ENCODE results near the gene BMPR1A.

The BMPR1A gene

DNA sequence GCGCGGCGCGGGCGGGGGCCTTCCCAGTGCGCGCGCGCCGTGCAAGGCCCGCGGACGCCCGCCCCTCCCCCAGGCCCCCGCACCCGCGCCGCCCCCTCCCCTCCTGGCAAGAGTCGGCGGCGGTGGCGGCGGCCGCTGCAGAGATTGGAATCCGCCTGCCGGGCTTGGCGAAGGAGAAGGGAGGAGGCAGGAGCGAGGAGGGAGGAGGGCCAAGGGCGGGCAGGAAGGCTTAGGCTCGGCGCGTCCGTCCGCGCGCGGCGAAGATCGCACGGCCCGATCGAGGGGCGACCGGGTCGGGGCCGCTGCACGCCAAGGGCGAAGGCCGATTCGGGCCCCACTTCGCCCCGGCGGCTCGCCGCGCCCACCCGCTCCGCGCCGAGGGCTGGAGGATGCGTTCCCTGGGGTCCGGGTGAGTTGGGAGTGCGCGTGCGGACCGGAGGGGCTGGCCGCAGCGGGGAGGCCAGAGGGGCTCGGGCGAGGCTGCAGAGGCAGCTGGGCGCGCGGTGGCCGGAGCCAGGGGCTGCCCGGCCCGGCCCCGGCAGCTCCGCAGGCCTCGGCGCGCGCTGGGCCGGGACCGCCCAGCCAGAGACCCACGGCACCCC is at the start of gene BMPR1A:
Gene BMPR1A, plus strand, starts transcription at position 109 of the 602 bp plus-strand sequence. CDS start 119,400 bp downstream, outside the sequence.
- Histone ChIP-seq H3K4me3 (ENCODE audit: low read length) (peak within 1 kb of the TSS; percentile 30), H3K27me3 (ENCODE audit: control insufficient read depth, low read length) (peaks cover 64% of the 10 kb centered on the region), H3K79me2 (ENCODE audit: control insufficient read depth, low read length) (no peaks in the 10 kb centered on the region), H3K4me2 (ENCODE audit: low read length) (peak within 1 kb of the TSS; percentile 37), H3K9me3 (ENCODE audit: control insufficient read depth, insufficient read depth, low read length) (no peaks in the 10 kb centered on the region), H3K4me1 (ENCODE audit: control insufficient read depth, low read length) (no peaks in the 10 kb centered on the region), H3K27ac (ENCODE audit: low read depth, low read length) (no peak within 1 kb of the TSS), H4K20me1 (ENCODE audit: control insufficient read depth, insufficient read depth, low read depth, low read length) (0 out of 2 replicates have a peak, but pooled peaks cover 3% of the 10 kb centered on the region), H3K36me3 (ENCODE audit: control insufficient read depth, low read length) (no peaks in the 10 kb centered on the region), H3K9me2 (replicated peaks; ENCODE audit: control insufficient read depth, low read length) (no peaks in the 10 kb centered on the region), H3F3A (ENCODE audit: control insufficient read depth, insufficient read depth) (0 out of 2 replicates have a peak, but pooled peaks cover 3% of the 10 kb centered on the region)
- TF ChIP-seq EZH2phosphoT487 (IDR thresholded peaks at IDR 0.05; ENCODE audit: borderline replicate concordance, low read length), result no peak
- TF ChIP-seq, protein P1, sequence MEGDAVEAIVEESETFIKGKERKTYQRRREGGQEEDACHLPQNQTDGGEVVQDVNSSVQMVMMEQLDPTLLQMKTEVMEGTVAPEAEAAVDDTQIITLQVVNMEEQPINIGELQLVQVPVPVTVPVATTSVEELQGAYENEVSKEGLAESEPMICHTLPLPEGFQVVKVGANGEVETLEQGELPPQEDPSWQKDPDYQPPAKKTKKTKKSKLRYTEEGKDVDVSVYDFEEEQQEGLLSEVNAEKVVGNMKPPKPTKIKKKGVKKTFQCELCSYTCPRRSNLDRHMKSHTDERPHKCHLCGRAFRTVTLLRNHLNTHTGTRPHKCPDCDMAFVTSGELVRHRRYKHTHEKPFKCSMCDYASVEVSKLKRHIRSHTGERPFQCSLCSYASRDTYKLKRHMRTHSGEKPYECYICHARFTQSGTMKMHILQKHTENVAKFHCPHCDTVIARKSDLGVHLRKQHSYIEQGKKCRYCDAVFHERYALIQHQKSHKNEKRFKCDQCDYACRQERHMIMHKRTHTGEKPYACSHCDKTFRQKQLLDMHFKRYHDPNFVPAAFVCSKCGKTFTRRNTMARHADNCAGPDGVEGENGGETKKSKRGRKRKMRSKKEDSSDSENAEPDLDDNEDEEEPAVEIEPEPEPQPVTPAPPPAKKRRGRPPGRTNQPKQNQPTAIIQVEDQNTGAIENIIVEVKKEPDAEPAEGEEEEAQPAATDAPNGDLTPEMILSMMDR (IDR thresholded peaks at IDR 0.05; ENCODE audit: low read depth, low read length, poor library complexity, severe bottlenecking), result no peak

DNA sequence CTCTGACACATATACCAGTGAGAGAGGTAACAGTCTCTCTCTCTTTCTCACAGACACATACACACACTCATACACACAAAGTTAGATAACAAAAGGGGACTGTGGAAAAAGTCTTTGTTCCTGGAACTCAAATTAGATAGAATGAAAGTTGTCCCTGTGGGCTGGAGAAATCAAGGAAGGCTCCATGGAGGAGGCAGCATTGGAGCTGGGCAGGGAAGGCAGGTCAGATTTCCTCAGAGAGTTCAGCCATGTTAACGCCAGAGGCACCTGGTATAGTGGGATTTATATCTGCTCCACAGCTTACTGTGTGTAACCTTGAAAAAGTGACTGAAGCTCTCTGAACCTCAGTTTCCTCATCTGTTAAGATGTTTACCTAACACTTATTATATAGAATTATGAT is 49.4 kb upstream of the BMPR1A start:
- Histone ChIP-seq H3K9me2 (replicated peaks; ENCODE audit: control insufficient read depth, low read length) (no peaks in the 10 kb centered on the region), H3K27me3 (ENCODE audit: control insufficient read depth, low read length) (peaks cover 1% of the 10 kb centered on the region; the same call in 1 of the 2 replicates), H3F3A (ENCODE audit: control insufficient read depth, insufficient read depth) (no peaks in the 10 kb centered on the region), H4K20me1 (ENCODE audit: control insufficient read depth, insufficient read depth, low read depth, low read length) (no peaks in the 10 kb centered on the region), H3K27ac (ENCODE audit: low read depth, low read length) (no peak overlapping the region), H3K79me2 (ENCODE audit: control insufficient read depth, low read length) (no peaks in the 10 kb centered on the region), H3K4me3 (ENCODE audit: low read length) (no peak overlapping the region), H3K36me3 (ENCODE audit: control insufficient read depth, low read length) (no peaks in the 10 kb centered on the region), H3K4me2 (ENCODE audit: low read length) (no peak overlapping the region), H3K9me3 (ENCODE audit: control insufficient read depth, insufficient read depth, low read length) (no peaks in the 10 kb centered on the region), H3K4me1 (ENCODE audit: control insufficient read depth, low read length) (peaks cover 8% of the 10 kb centered on the region)
- TF ChIP-seq EZH2phosphoT487 (IDR thresholded peaks at IDR 0.05; ENCODE audit: borderline replicate concordance, low read length), result no peak
- TF ChIP-seq, protein P1 (IDR thresholded peaks at IDR 0.05; ENCODE audit: low read depth, low read length, poor library complexity, severe bottlenecking), result no peak

DNA sequence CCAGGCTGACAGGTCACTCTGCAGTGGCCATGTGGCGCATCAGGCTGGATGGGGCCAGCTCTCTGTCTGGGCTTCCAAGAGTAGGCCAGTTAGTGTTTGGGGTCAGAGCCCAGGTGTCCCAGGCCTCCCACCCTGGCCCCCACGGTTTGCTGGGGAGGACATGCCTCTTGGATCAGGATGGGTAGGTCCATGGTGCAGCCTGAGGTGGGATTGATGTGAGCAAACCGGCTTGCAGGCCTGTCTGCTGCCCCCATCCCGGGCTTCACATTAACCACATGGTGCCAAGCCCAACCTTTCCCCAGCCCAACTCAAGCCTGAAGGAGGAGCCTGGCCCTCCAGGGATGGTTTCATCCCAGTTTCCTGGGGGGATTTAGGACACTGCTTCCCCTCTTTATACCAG is 48.9 kb upstream of the BMPR1A start:
- Histone ChIP-seq H3K27me3 (ENCODE audit: control insufficient read depth, low read length) (peaks cover 3% of the 10 kb centered on the region; the same call in 1 of the 2 replicates), H3K9me3 (ENCODE audit: control insufficient read depth, insufficient read depth, low read length) (no peaks in the 10 kb centered on the region), H3K36me3 (ENCODE audit: control insufficient read depth, low read length) (no peaks in the 10 kb centered on the region), H3F3A (ENCODE audit: control insufficient read depth, insufficient read depth) (no peaks in the 10 kb centered on the region), H3K9me2 (replicated peaks; ENCODE audit: control insufficient read depth, low read length) (no peaks in the 10 kb centered on the region), H3K4me3 (ENCODE audit: low read length) (no peak overlapping the region), H3K79me2 (ENCODE audit: control insufficient read depth, low read length) (no peaks in the 10 kb centered on the region), H4K20me1 (ENCODE audit: control insufficient read depth, insufficient read depth, low read depth, low read length) (no peaks in the 10 kb centered on the region), H3K4me1 (ENCODE audit: control insufficient read depth, low read length) (peaks cover 13% of the 10 kb centered on the region), H3K4me2 (ENCODE audit: low read length) (no peak overlapping the region), H3K27ac (ENCODE audit: low read depth, low read length) (no peak overlapping the region)
- no peak for TF ChIP-seq EZH2phosphoT487 (IDR thresholded peaks at IDR 0.05; ENCODE audit: borderline replicate concordance, low read length)
- TF ChIP-seq, protein P1 (IDR thresholded peaks at IDR 0.05; ENCODE audit: low read depth, low read length, poor library complexity, severe bottlenecking), result no peak

Measured in DOHH2 (cell line).